DMS79 (cell line): ENCODE measurements around the gene TMEM135.

Source experiments
- DNase-seq: peaks from one replicate; lab custom pipeline; 2025; lab: John Stamatoyannopoulos, UW

The TMEM135 gene

GRCh38 chr11:87198266-87198881 lies 160.6 kb downstream of the TMEM135 start:
- no peak for DNase-seq

GRCh38 chr11:87201376-87201775 lies 163.6 kb downstream of the TMEM135 start:
- DNase-seq = no peak

GRCh38 chr11:87203907-87204602 lies 166.3 kb downstream of the TMEM135 start:
- no peak for DNase-seq

GRCh38 chr11:87212891-87213290 lies 175.2 kb downstream of the TMEM135 start:
- DNase-seq = no peak

- no peak for DNase-seq
These were observed 175.7 kb downstream of the TMEM135 start for GRCh38 chr11:87213444-87213843.

- DNase-seq = no peak
These were observed 177.5 kb downstream of the TMEM135 start for GRCh38 chr11:87215236-87215635.

- no peak for DNase-seq
These were observed 181.5 kb downstream of the TMEM135 start for GRCh38 chr11:87219266-87219665.

GRCh38 chr11:87223816-87224215 lies 186.1 kb downstream of the TMEM135 start:
- no peak for DNase-seq

GRCh38 chr11:87224486-87224885 lies 186.8 kb downstream of the TMEM135 start:
- no peak for DNase-seq

GRCh38 chr11:87228820-87229219 lies 191.1 kb downstream of the TMEM135 start:
- DNase-seq = no peak

GRCh38 chr11:87230995-87231394 lies 193.3 kb downstream of the TMEM135 start:
- no peak for DNase-seq

- no peak for DNase-seq
These were observed 194.6 kb downstream of the TMEM135 start for GRCh38 chr11:87232320-87232719.

- DNase-seq = no peak
These were observed 197.6 kb downstream of the TMEM135 start for GRCh38 chr11:87235366-87235765.

GRCh38 chr11:87236368-87236767 lies 198.6 kb downstream of the TMEM135 start:
- DNase-seq = no peak

- no peak for DNase-seq
These were observed 201.3 kb downstream of the TMEM135 start for GRCh38 chr11:87239001-87239400.

- DNase-seq = no peak
These were observed 201.8 kb downstream of the TMEM135 start for GRCh38 chr11:87239531-87239930.

GRCh38 chr11:87251560-87251959 lies 213.8 kb downstream of the TMEM135 start:
- DNase-seq = no peak

- DNase-seq = no peak
These were observed 215.1 kb downstream of the TMEM135 start for GRCh38 chr11:87252869-87253268.

- no peak for DNase-seq
These were observed 216.8 kb downstream of the TMEM135 start for GRCh38 chr11:87254562-87254961.

GRCh38 chr11:87255589-87255988 lies 217.9 kb downstream of the TMEM135 start:
- DNase-seq = no peak

- DNase-seq = no peak
These were observed 219.1 kb downstream of the TMEM135 start for GRCh38 chr11:87256694-87257340.

GRCh38 chr11:87258171-87258833 lies 220.6 kb downstream of the TMEM135 start:
- DNase-seq = no peak

GRCh38 chr11:87259736-87260135 lies 222.0 kb downstream of the TMEM135 start:
- no peak for DNase-seq
